Measurements from ENCODE around the gene STARD13.

Gene STARD13

DNA sequence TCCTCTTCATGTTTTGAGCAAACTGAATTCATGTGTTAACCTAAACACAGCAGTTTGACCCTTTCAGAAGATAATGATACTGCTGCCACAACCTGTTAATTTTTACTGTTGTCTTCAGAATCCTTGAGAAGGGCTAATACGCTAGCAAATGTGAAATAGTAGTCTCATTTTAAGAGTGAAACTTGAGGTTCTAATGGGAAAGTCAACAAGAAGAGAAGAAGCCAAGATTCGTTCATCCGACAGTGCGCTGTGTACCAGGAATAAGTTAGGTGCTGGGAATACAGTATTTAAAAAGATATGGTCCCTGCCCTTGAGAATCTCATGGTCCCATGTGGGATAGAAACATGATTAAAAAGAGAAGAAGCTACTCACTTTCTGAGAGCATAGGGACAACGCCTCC lies 134.9 kb downstream of the STARD13 start:
- Histone ChIP-seq H3K36me3 (ENCODE audit: control insufficient read depth in 1 of 2, insufficient read depth in 2 of 2, low read length in 2 of 2) (peaks cover 0 to 10% of the 10 kb centered on the region in 2 donors), H3K27ac (ENCODE audit: low read length) (no peak overlapping the region), H3K27me3 (ENCODE audit: low read depth, low read length) (no peaks in the 10 kb centered on the region), H3K4me1 (ENCODE audit: control insufficient read depth in 1 of 2, insufficient read depth in 2 of 2, low read length in 2 of 2) (peaks cover 0 to 13% of the 10 kb centered on the region in 2 donors), H3K9me3 (ENCODE audit: control insufficient read depth in 1 of 2, low read length in 2 of 2) (no peaks in the 10 kb centered on the region), H3K4me3 (ENCODE audit: low read depth in 1 of 2, low read length in 2 of 2) (no peak overlapping the region)

DNA sequence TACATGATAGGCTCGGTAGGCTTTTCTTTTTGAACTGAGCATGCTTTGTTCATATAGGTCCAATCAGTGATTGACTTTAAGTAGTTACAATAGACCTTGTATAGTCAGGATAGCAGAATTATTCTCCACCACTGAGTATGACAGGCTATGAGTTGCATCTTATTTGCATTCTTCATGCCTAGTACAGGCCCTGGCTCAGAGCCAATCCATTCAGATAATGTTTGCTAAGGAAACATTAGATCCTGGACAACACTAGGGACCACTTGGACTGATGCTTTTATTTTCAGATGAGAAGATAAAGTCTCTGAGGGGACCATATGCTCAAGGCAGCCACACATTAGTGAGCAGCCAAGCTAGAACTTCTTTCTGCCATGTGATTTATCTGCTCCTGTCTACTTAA lies 135.4 kb downstream of the STARD13 start:
- Histone ChIP-seq H3K4me1 (ENCODE audit: control insufficient read depth in 1 of 2, insufficient read depth in 2 of 2, low read length in 2 of 2) (peaks cover 0 to 13% of the 10 kb centered on the region in 2 donors), H3K9me3 (ENCODE audit: control insufficient read depth in 1 of 2, low read length in 2 of 2) (no peaks in the 10 kb centered on the region), H3K27ac (ENCODE audit: low read length) (no peak overlapping the region), H3K4me3 (ENCODE audit: low read depth in 1 of 2, low read length in 2 of 2) (no peak overlapping the region), H3K36me3 (ENCODE audit: control insufficient read depth in 1 of 2, insufficient read depth in 2 of 2, low read length in 2 of 2) (peaks cover 0 to 9% of the 10 kb centered on the region in 2 donors), H3K27me3 (ENCODE audit: low read depth, low read length) (no peaks in the 10 kb centered on the region)

DNA sequence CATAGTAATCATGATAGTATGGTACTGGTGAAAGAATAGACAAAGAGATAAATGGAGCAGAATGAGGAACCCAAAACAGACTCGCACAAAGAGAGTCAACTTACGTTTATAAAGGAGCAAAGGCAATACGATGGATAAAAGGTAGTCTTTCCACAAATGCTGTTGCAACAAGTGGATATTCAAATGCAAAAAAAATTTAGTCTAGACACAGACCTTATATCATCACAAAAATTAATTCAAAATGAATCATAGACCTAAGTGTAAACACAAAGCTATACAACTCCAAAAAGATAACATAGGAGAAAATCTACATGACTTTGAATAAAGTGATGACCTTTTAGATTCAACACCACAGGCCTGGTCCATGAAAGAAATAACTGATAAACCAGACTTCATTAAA lies 137.7 kb downstream of the STARD13 start:
- Histone ChIP-seq H3K9me3 (ENCODE audit: control insufficient read depth in 1 of 2, low read length in 2 of 2) (no peaks in the 10 kb centered on the region), H3K4me3 (ENCODE audit: low read depth in 1 of 2, low read length in 2 of 2) (no peak overlapping the region), H3K27ac (ENCODE audit: low read length) (no peak overlapping the region), H3K27me3 (ENCODE audit: low read depth, low read length) (no peaks in the 10 kb centered on the region), H3K4me1 (ENCODE audit: control insufficient read depth in 1 of 2, insufficient read depth in 2 of 2, low read length in 2 of 2) (peaks cover 0 to 13% of the 10 kb centered on the region in 2 donors), H3K36me3 (ENCODE audit: control insufficient read depth in 1 of 2, insufficient read depth in 2 of 2, low read length in 2 of 2) (peaks cover 0 to 6% of the 10 kb centered on the region in 2 donors)

DNA sequence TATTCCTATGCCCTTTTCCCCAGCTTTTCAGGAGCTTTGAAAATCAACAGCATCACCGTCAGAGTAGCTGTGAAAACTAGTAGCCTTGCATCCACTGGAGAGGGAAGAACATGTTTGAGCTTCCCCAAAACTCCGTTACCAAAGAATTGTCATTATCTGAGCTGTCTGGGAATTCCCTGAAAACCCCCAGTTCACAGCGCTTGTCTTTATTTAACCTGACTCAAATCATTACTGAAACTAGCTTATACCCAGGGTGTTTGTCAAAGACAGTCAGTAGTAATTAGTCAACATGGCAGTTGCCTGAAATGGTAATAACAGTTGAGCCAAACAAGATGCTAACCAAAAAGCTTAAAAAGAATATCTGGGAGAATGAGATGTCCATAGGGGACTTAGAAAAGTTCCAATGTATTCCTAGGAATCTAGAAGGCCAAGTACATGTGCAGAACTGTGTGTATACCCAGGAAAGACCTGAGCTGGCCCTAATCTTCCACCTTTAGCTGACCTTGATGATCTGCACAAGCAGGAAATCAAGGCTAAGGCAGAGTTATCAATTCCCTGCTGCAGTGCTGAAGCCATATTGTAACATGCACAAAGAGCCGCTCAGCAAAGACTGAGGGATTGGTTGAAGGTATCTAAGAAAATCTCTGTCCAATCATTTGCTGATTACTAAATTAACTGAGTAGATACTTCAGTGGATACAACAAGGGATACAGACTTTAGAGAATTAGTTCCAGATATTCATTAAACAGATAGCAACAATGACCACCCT lies 138.5 kb downstream of the STARD13 start:
- Histone ChIP-seq H3K27me3 (ENCODE audit: low read depth, low read length) (no peaks in the 10 kb centered on the region), H3K36me3 (ENCODE audit: control insufficient read depth in 1 of 2, insufficient read depth in 2 of 2, low read length in 2 of 2) (peaks cover 0 to 6% of the 10 kb centered on the region in 2 donors), H3K4me1 (ENCODE audit: control insufficient read depth in 1 of 2, insufficient read depth in 2 of 2, low read length in 2 of 2) (peaks cover 0 to 13% of the 10 kb centered on the region in 2 donors), H3K9me3 (ENCODE audit: control insufficient read depth in 1 of 2, low read length in 2 of 2) (no peaks in the 10 kb centered on the region), H3K4me3 (ENCODE audit: low read depth in 1 of 2, low read length in 2 of 2) (no peak overlapping the region), H3K27ac (ENCODE audit: low read length) (no peak overlapping the region)

DNA sequence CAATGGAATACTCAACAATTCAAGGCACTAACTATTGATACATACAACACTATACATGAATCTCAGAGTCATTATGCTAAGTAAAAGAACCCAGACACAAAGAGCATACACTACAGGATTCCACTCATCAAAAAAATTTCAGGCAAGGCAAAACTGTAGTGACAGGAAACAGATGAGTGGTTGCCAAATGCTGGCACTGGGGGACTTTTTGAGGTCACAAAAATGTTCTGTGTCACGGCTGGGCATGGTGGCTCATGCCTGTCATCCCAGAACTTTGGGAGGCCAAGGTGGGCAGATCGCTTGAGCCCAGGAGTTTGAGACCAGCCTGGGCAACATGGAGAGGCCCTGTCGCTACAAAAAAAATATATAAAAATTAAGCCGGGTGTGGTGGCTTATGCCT lies 139.9 kb downstream of the STARD13 start:
- no peaks in the 10 kb centered on the region for H3K27me3 ChIP-seq (ENCODE audit: low read depth, low read length)
- no peak overlapping the region for H3K27ac ChIP-seq (ENCODE audit: low read length)
- H3K36me3 ChIP-seq (ENCODE audit: control insufficient read depth in 1 of 2, insufficient read depth in 2 of 2, low read length in 2 of 2), result no peaks in the 10 kb centered on the region
- H3K9me3 ChIP-seq (ENCODE audit: control insufficient read depth in 1 of 2, low read length in 2 of 2), result no peaks in the 10 kb centered on the region
- no peak overlapping the region for H3K4me3 ChIP-seq (ENCODE audit: low read depth in 1 of 2, low read length in 2 of 2)
- peaks cover 0 to 5% of the 10 kb centered on the region in 2 donors for H3K4me1 ChIP-seq (ENCODE audit: control insufficient read depth in 1 of 2, insufficient read depth in 2 of 2, low read length in 2 of 2)

DNA sequence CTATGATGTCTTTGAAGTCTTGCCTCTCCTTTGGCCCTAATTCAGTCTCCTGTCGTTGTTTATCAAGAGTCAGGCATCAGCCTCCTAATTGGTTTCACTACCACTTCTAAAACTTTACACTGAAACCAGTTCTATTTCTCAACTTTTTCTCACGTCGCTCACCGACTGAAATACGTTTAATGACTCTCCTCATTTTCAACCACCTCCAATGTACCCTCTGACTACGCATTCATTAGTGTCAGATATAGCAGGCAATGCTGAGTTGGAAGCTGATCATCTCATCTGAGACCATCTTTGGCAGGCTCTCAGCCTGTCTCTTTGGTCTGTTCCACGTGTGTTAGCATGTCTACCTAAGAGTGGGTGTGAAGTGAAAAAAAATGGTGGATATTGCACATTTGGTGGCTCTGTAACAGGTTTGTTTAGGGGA lies 141.2 kb downstream of the STARD13 start:
- Histone ChIP-seq H3K36me3 (ENCODE audit: control insufficient read depth in 1 of 2, insufficient read depth in 2 of 2, low read length in 2 of 2) (peaks cover 0 to 4% of the 10 kb centered on the region in 2 donors), H3K27ac (ENCODE audit: low read length) (no peak overlapping the region), H3K4me3 (ENCODE audit: low read depth in 1 of 2, low read length in 2 of 2) (no peak overlapping the region), H3K4me1 (ENCODE audit: control insufficient read depth in 1 of 2, insufficient read depth in 2 of 2, low read length in 2 of 2) (peaks cover 0 to 11% of the 10 kb centered on the region in 2 donors), H3K9me3 (ENCODE audit: control insufficient read depth in 1 of 2, low read length in 2 of 2) (no peaks in the 10 kb centered on the region), H3K27me3 (ENCODE audit: low read depth, low read length) (no peaks in the 10 kb centered on the region)

DNA sequence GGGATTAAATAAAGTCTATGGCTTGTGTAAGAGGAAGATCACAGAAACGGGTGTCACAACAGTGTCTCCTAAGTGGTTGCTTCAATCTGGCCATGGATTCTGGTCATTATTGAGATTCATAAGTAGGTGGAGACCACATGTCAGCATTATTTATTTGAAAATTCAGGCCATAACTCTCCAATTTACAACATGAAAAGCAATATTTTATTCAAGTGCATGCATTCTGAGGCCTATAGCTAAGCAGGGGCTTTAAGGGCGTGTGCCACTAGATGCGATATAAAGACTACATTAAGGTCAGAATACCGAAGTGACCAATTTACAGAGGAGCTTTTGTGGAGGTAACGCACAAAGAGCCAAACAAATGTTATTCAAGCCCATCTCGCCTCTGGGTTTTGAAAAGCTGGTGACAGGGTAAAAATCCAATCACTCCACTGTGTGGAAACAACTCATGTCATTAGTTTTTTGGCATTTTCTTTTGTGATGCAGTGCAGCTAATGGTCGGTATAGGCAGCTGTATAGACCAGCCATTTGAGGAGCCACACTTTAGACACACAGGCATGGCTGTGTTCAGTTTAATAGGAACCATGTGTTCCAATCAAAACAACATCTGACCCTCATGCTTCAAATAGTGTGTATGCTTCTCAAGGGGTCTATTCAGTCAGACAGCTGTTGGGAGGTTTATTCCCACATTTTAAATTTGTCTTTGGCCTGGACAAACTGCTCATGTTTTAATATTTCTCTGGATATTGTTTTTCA lies 145.6 kb downstream of the STARD13 start:
- no peak overlapping the region for H3K4me3 ChIP-seq (ENCODE audit: low read depth in 1 of 2, low read length in 2 of 2)
- H3K27ac ChIP-seq (ENCODE audit: low read length), result no peak overlapping the region
- no peaks in the 10 kb centered on the region for H3K27me3 ChIP-seq (ENCODE audit: low read depth, low read length)
- peaks cover 0 to 25% of the 10 kb centered on the region in 2 donors for H3K4me1 ChIP-seq (ENCODE audit: control insufficient read depth in 1 of 2, insufficient read depth in 2 of 2, low read length in 2 of 2)
- H3K36me3 ChIP-seq (ENCODE audit: control insufficient read depth in 1 of 2, insufficient read depth in 2 of 2, low read length in 2 of 2), result peaks cover 0 to 11% of the 10 kb centered on the region in 2 donors
- H3K9me3 ChIP-seq (ENCODE audit: control insufficient read depth in 1 of 2, low read length in 2 of 2), result peaks cover 0 to 3% of the 10 kb centered on the region in 2 donors

DNA sequence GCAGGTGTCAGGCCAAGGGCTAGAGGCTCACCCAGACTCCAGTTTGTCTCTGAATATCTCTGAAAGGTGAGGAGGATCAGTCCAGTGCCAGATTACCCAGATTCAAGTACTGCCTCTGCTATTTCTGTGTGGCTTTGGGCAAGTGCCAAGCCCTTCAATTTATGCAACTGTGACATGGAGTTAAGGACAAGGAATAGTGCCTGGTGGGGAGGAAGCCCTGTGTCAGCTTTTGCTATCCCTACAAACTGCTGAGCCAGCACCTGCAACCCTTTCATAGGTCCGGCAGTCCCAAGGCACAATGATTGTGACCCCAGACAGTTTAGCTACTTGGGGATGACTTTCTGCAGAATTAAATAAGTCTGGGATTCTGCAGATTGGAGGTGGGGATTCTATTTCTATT lies 146.4 kb downstream of the STARD13 start:
- Histone ChIP-seq H3K4me3 (ENCODE audit: low read depth in 1 of 2, low read length in 2 of 2) (no peak overlapping the region), H3K9me3 (ENCODE audit: control insufficient read depth in 1 of 2, low read length in 2 of 2) (peaks cover 0 to 3% of the 10 kb centered on the region in 2 donors), H3K27me3 (ENCODE audit: low read depth, low read length) (no peaks in the 10 kb centered on the region), H3K36me3 (ENCODE audit: control insufficient read depth in 1 of 2, insufficient read depth in 2 of 2, low read length in 2 of 2) (peaks cover 0 to 11% of the 10 kb centered on the region in 2 donors), H3K4me1 (ENCODE audit: control insufficient read depth in 1 of 2, insufficient read depth in 2 of 2, low read length in 2 of 2) (peaks cover 0 to 25% of the 10 kb centered on the region in 2 donors), H3K27ac (ENCODE audit: low read length) (no peak overlapping the region)

DNA sequence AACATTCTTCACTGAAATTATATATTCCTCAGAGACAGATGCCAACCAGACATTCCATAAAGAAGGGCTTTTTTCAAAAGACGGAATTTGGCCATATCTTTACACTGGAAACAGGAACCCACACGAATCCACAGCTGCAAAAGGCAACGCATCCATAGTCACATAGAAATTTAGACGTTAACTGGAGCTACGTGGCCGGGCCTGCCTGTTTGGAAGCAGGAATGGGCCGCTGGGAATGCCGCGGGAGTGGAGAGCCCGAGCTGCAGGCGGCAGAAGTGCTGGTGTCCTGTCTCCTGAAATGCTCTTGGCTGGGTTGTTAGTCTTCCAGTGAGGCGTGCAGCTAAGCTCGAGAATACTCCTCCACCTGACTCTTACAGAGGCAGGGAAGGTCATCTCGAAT lies 147.1 kb downstream of the STARD13 start:
- no peak overlapping the region for H3K27ac ChIP-seq (ENCODE audit: low read length)
- H3K4me3 ChIP-seq (ENCODE audit: low read depth in 1 of 2, low read length in 2 of 2), result no peak overlapping the region
- H3K4me1 ChIP-seq (ENCODE audit: control insufficient read depth in 1 of 2, insufficient read depth in 2 of 2, low read length in 2 of 2), result peaks cover 0 to 25% of the 10 kb centered on the region in 2 donors
- peaks cover 0 to 3% of the 10 kb centered on the region in 2 donors for H3K9me3 ChIP-seq (ENCODE audit: control insufficient read depth in 1 of 2, low read length in 2 of 2)
- H3K36me3 ChIP-seq (ENCODE audit: control insufficient read depth in 1 of 2, insufficient read depth in 2 of 2, low read length in 2 of 2), result peaks cover 0 to 11% of the 10 kb centered on the region in 2 donors
- no peaks in the 10 kb centered on the region for H3K27me3 ChIP-seq (ENCODE audit: low read depth, low read length)

DNA sequence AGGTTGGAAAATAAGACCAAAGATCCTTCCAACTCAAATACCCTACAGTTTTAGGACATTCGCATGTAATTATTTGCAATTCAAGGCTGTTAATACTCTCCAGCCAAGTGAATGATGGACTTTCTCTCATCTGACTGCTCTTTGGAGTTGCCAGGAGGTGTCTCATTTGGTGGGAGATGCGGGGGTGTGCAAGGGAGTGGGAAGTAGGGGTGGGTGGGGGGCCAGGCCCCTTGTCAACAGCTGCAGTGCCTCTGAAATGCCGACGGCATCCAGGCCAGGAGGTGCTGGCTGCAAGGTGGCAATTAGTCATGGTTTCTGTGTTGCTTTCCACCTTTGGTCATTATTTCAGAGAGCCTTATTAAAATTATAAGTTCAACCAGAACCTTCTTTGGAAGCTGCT lies 147.8 kb downstream of the STARD13 start:
- H3K27me3 ChIP-seq (ENCODE audit: low read depth, low read length), result no peaks in the 10 kb centered on the region
- peaks cover 0 to 11% of the 10 kb centered on the region in 2 donors for H3K36me3 ChIP-seq (ENCODE audit: control insufficient read depth in 1 of 2, insufficient read depth in 2 of 2, low read length in 2 of 2)
- H3K27ac ChIP-seq (ENCODE audit: low read length), result no peak overlapping the region
- H3K4me1 ChIP-seq (ENCODE audit: control insufficient read depth in 1 of 2, insufficient read depth in 2 of 2, low read length in 2 of 2), result peaks cover 0 to 25% of the 10 kb centered on the region in 2 donors
- H3K9me3 ChIP-seq (ENCODE audit: control insufficient read depth in 1 of 2, low read length in 2 of 2), result peaks cover 0 to 3% of the 10 kb centered on the region in 2 donors
- H3K4me3 ChIP-seq (ENCODE audit: low read depth in 1 of 2, low read length in 2 of 2), result no peak overlapping the region

DNA sequence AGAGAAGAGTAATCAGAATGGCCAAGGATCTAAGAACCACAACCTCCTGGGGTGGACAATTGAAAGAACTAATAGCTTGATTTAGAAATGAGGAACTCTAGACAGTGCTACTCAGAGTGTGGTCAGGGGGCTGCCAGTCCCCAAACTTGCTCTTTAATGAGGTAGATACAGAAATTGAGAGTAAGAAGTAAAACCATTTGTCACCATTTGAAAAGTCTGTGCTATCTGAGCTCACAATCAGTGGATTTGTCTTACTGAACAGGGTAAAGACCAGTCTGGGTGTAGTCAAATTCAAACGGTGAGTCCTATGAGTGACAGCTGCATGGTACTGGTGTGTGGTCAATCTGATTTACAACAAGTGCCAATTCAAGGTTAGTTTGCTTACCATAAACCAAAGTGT lies 150.5 kb downstream of the STARD13 start:
- Histone ChIP-seq H3K27ac (ENCODE audit: low read length) (no peak overlapping the region), H3K4me3 (ENCODE audit: low read depth in 1 of 2, low read length in 2 of 2) (no peak overlapping the region), H3K4me1 (ENCODE audit: control insufficient read depth in 1 of 2, insufficient read depth in 2 of 2, low read length in 2 of 2) (peaks cover 0 to 19% of the 10 kb centered on the region in 2 donors), H3K27me3 (ENCODE audit: low read depth, low read length) (no peaks in the 10 kb centered on the region), H3K9me3 (ENCODE audit: control insufficient read depth in 1 of 2, low read length in 2 of 2) (peaks cover 0 to 3% of the 10 kb centered on the region in 2 donors), H3K36me3 (ENCODE audit: control insufficient read depth in 1 of 2, insufficient read depth in 2 of 2, low read length in 2 of 2) (peaks cover 2 to 10% of the 10 kb centered on the region in 2 donors)

All from muscle layer of duodenum (tissue), 2 donors.